HepG2 (cell line): ENCODE data around the gene NBEAL2. TPM values are rescaled to one million over a fixed set of nuclear protein-coding genes. Genes with fewer than 3 reads are reported as not detected.

ENCODE experiments used
- ESRRA ChIP-seq: sonication (generic); formaldehyde crosslinking; IDR thresholded peaks from 2 replicates; pipeline ENCODE4 v1.5.1; 2020; ENCODE audit warnings: mild to moderate bottlenecking, low read depth, missing genetic modification reagents
- HNF4A ChIP-seq: sonication (generic); formaldehyde crosslinking; IDR thresholded peaks from 2 replicates; pipeline ENCODE4 v1.4.0; 2020; ENCODE audit warnings: missing genetic modification reagents
- HOXA3 ChIP-seq: sonication (generic); formaldehyde crosslinking; IDR thresholded peaks from 2 replicates; pipeline ENCODE4 v1.5.0; 2020; ENCODE audit warnings: missing genetic modification reagents
- JDP2 ChIP-seq: sonication (generic); formaldehyde crosslinking; IDR thresholded peaks from 2 replicates; pipeline ENCODE4 v1.8.1; 2022; ENCODE audit warnings: missing genetic modification reagents, borderline replicate concordance
- KDM3A ChIP-seq: IDR thresholded peaks from 2 replicates; pipeline ENCODE4 v1.6.1; 2018; ENCODE audit warnings: low read depth, missing compliant biosample characterization
- LCORL ChIP-seq, 2 experiments: fragments of 450-650 bp in 1 of 2; sonication (generic) in 1 of 2; formaldehyde crosslinking in 1 of 2; IDR thresholded peaks; 2 replicates each; pipeline versions ENCODE4 v1.5.0 to v1.6.1; 2017 to 2020; ENCODE audit warnings: antibody characterized with exemption in 1 of 2, missing genetic modification reagents in 1 of 2
- MYC ChIP-seq: sonication (generic); formaldehyde crosslinking; IDR thresholded peaks from 2 replicates; pipeline ENCODE4 v1.9.0; 2021; ENCODE audit warnings: missing genetic modification reagents, borderline replicate concordance
- NONO ChIP-seq, 2 experiments: fragments of 450-650 bp in 1 of 2; sonication (generic) in 1 of 2; formaldehyde crosslinking in 1 of 2; IDR thresholded peaks in 1 of 2; conservative IDR thresholded peaks in 1 of 2; 2 replicates each; pipeline versions ENCODE4 v1.6.1 to v1.8.0; 2017 to 2022; ENCODE audit warnings: mild to moderate bottlenecking in 1 of 2, missing genetic modification reagents in 1 of 2, moderate library complexity in 1 of 2
- XBP1 ChIP-seq: sonication (generic); formaldehyde crosslinking; IDR thresholded peaks from 2 replicates; pipeline ENCODE4 v1.5.0; 2020; ENCODE audit warnings: missing genetic modification reagents
- ZC3H13 ChIP-seq: sonication (generic); formaldehyde crosslinking; IDR thresholded peaks from 2 replicates; pipeline ENCODE4 v1.8.1; 2023; ENCODE audit warnings: mild to moderate bottlenecking, missing genetic modification reagents, moderate library complexity
- ZNF20 ChIP-seq: sonication (generic); formaldehyde crosslinking; IDR thresholded peaks from 2 replicates; pipeline ENCODE4 v1.4.0; 2020; ENCODE audit warnings: mild to moderate bottlenecking, moderate library complexity, missing genetic modification reagents
- ZNF430 ChIP-seq: sonication (generic); formaldehyde crosslinking; IDR thresholded peaks from 2 replicates; pipeline ENCODE4 v1.9.0; 2021; ENCODE audit warnings: mild to moderate bottlenecking, missing genetic modification reagents
- ZNF451 ChIP-seq: sonication (generic); formaldehyde crosslinking; IDR thresholded peaks from 2 replicates; pipeline ENCODE4 v1.5.0; 2020; ENCODE audit warnings: mild to moderate bottlenecking, missing genetic modification reagents
- polyA plus RNA-seq, 8 experiments: library from polyadenylated mRNA; depleted of rRNA in 3 of 8; stranded (reverse) in 7 of 8; unstranded in 1 of 8; fragments of >200 nt; fragmentation: Illumina TruSeq in 4 of 8; extraction: Trizol in 4 of 8; gene quantifications; 2 replicates each; pipeline versions ENCODE4 v1.2.1 to v1.2.3, GENCODE V29; 2011 to 2016; ENCODE audit warnings: low read depth in 4 of 8, missing spikeins in 1 of 8, mixed read lengths in 1 of 8; ENCODE audit not compliant: insufficient read depth in 1 of 8
- total RNA-seq, 5 experiments: library from RNA; depleted of rRNA; stranded (reverse); fragments of >200 nt; fragmentation: Illumina TruSeq; extraction: Trizol; gene quantifications; 2 replicates each; pipeline ENCODE4 v1.2.3, GENCODE V29; 2016; ENCODE audit warnings: low read depth in 1 of 5
- TF ChIP-seq, protein P1 (sequence below), 2 experiments: sonication (generic) in 1 of 2; formaldehyde crosslinking in 1 of 2; IDR thresholded peaks; 2 replicates each; pipeline versions ENCODE4 v1.4.0 to v1.6.1; 2018 to 2020; ENCODE audit warnings: missing genetic modification reagents in 2 of 2, borderline replicate concordance in 1 of 2, low read depth in 1 of 2, mild to moderate bottlenecking in 1 of 2, missing biosample characterization in 1 of 2
- TF ChIP-seq, protein P2 (sequence below): sonication (generic); formaldehyde crosslinking; IDR thresholded peaks from 2 replicates; pipeline ENCODE4 v1.4.0; 2020; ENCODE audit warnings: missing genetic modification reagents, borderline replicate concordance
- TF ChIP-seq, protein P3 (sequence below): sonication (generic); formaldehyde crosslinking; IDR thresholded peaks from 2 replicates; pipeline ENCODE4 v1.4.0; 2020; ENCODE audit warnings: missing genetic modification reagents

NBEAL2 gene
- total and polyA plus RNA-seq, 2 of the 13 experiments (the other 11 are each of a cell fraction or from before 2014, with no cell fraction given) = 9.7 to 12.4 TPM

DNA sequence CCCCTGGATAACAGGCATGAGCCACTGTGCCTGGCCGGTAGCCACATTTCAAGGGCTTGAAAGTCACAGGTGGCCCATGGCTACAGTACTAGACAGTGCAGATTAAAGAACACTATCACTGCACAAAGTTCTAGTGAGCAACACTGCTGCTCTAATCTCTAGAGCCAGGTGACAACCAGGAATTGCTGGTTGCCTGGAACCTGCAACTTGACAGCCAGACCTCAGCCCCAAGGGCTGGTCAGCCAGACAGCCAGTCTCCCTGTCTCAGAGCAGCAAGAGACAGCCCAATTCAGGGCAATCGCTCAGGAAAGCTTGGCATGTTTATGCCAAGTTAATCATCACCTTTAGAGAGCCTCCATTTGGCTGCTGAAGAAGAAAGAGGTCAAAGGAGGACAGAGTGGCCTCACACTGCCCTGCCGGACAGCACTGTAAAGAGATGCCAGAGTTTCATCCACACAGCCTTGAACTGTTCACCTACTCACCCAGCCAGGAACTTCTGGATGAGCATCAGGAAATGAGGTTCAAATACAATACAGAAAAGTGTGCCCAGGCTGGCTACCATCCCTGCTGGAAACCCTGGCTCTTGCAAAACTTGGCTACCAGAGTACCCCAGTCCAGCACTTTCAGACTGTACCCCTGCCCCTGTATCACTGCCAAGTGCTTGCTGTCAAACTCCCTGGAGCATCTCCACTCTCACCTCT, 8.9 kb upstream of the NBEAL2 start (continued):
- TF ChIP-seq, protein P1, sequence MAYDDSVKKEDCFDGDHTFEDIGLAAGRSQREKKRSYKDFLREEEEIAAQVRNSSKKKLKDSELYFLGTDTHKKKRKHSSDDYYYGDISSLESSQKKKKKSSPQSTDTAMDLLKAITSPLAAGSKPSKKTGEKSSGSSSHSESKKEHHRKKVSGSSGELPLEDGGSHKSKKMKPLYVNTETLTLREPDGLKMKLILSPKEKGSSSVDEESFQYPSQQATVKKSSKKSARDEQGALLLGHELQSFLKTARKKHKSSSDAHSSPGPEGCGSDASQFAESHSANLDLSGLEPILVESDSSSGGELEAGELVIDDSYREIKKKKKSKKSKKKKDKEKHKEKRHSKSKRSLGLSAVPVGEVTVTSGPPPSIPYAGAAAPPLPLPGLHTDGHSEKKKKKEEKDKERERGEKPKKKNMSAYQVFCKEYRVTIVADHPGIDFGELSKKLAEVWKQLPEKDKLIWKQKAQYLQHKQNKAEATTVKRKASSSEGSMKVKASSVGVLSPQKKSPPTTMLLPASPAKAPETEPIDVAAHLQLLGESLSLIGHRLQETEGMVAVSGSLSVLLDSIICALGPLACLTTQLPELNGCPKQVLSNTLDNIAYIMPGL (CRISPR knock-in tag; IDR thresholded peaks at IDR 0.05; ENCODE audit: borderline replicate concordance in 1 of 2, low read depth in 1 of 2) = peak in 1 of 2 experiments; percentile 75; a peak in 1 of 4 replicates
- TF ChIP-seq KDM3A (CRISPR knock-in tag) (0 out of 2 replicates have a peak, but pooled peaks have one; percentile 53), ZNF430 (no peak), MYC (peak; percentile 37; the same call in 1 of the 2 replicates), LCORL (IDR thresholded peaks at IDR 0.05) (no peak), LCORL (CRISPR knock-in tag; IDR thresholded peaks at IDR 0.05) (peak; percentile 89), HNF4A (CRISPR knock-in tag) (peak; percentile 88), ZNF451 (no peak), JDP2 (CRISPR knock-in tag) (no peak), ZC3H13 (CRISPR knock-in tag) (no peak), XBP1 (no peak), NONO (IDR thresholded peaks at IDR 0.05) (no peak), NONO (CRISPR knock-in tag; conservative IDR thresholded peaks at IDR 0.05) (peak; percentile 72), ESRRA (CRISPR knock-in tag) (peak; percentile 79; the same call in 1 of the 2 replicates), HOXA3 (CRISPR knock-in tag) (peak; percentile 84), ZNF20 (CRISPR knock-in tag) (no peak)
- TF ChIP-seq, protein P2, sequence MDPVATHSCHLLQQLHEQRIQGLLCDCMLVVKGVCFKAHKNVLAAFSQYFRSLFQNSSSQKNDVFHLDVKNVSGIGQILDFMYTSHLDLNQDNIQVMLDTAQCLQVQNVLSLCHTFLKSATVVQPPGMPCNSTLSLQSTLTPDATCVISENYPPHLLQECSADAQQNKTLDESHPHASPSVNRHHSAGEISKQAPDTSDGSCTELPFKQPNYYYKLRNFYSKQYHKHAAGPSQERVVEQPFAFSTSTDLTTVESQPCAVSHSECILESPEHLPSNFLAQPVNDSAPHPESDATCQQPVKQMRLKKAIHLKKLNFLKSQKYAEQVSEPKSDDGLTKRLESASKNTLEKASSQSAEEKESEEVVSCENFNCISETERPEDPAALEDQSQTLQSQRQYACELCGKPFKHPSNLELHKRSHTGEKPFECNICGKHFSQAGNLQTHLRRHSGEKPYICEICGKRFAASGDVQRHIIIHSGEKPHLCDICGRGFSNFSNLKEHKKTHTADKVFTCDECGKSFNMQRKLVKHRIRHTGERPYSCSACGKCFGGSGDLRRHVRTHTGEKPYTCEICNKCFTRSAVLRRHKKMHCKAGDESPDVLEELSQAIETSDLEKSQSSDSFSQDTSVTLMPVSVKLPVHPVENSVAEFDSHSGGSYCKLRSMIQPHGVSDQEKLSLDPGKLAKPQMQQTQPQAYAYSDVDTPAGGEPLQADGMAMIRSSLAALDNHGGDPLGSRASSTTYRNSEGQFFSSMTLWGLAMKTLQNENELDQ (CRISPR knock-in tag) = no peak
- TF ChIP-seq, protein P3, sequence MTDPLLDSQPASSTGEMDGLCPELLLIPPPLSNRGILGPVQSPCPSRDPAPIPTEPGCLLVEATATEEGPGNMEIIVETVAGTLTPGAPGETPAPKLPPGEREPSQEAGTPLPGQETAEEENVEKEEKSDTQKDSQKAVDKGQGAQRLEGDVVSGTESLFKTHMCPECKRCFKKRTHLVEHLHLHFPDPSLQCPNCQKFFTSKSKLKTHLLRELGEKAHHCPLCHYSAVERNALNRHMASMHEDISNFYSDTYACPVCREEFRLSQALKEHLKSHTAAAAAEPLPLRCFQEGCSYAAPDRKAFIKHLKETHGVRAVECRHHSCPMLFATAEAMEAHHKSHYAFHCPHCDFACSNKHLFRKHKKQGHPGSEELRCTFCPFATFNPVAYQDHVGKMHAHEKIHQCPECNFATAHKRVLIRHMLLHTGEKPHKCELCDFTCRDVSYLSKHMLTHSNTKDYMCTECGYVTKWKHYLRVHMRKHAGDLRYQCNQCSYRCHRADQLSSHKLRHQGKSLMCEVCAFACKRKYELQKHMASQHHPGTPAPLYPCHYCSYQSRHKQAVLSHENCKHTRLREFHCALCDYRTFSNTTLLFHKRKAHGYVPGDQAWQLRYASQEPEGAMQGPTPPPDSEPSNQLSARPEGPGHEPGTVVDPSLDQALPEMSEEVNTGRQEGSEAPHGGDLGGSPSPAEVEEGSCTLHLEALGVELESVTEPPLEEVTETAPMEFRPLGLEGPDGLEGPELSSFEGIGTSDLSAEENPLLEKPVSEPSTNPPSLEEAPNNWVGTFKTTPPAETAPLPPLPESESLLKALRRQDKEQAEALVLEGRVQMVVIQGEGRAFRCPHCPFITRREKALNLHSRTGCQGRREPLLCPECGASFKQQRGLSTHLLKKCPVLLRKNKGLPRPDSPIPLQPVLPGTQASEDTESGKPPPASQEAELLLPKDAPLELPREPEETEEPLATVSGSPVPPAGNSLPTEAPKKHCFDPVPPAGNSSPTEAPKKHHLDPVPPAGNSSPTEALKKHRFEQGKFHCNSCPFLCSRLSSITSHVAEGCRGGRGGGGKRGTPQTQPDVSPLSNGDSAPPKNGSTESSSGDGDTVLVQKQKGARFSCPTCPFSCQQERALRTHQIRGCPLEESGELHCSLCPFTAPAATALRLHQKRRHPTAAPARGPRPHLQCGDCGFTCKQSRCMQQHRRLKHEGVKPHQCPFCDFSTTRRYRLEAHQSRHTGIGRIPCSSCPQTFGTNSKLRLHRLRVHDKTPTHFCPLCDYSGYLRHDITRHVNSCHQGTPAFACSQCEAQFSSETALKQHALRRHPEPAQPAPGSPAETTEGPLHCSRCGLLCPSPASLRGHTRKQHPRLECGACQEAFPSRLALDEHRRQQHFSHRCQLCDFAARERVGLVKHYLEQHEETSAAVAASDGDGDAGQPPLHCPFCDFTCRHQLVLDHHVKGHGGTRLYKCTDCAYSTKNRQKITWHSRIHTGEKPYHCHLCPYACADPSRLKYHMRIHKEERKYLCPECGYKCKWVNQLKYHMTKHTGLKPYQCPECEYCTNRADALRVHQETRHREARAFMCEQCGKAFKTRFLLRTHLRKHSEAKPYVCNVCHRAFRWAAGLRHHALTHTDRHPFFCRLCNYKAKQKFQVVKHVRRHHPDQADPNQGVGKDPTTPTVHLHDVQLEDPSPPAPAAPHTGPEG = 0 out of 2 replicates have a peak, but pooled peaks have one; percentile 69
